ENCODE measurements around the gene UBE2E2. TPM values are rescaled to one million over a fixed set of nuclear protein-coding genes. Genes with fewer than 3 reads are reported as not detected.

UBE2E2 gene
- total RNA-seq, 1 experiment from 2014 or later: 64.3 TPM

- POLR2A ChIA-PET: interaction anchor here (1.1 kb wide), 1 partner anchor 12 kb away, joined by 3 read pairs; no protein-coding TSS in a partner anchor
- CTCF ChIA-PET: interaction anchor here (0.6 to 1.6 kb wide), 3 partner anchors 8 to 69 kb away, joined by 4 to 5 read pairs (median 4); no protein-coding TSS in a partner anchor
- TF ChIP-seq CTCF (IDR thresholded peaks at IDR 0.05; ENCODE audit: unreplicated experiment): no peak
- Mint-ChIP-seq H3K4me1 (ENCODE audit: insufficient read depth, unreplicated experiment) (peaks cover 22% of the 10 kb centered on the region), H3K27me3 (ENCODE audit: insufficient read depth, unreplicated experiment) (no peaks in the 10 kb centered on the region), H3K27ac (ENCODE audit: low read depth, unreplicated experiment) (no peak overlapping the region), H3K4me3 (ENCODE audit: unreplicated experiment) (no peak overlapping the region), H3K9me3 (ENCODE audit: unreplicated experiment) (peaks cover 7% of the 10 kb centered on the region), H3K36me3 (ENCODE audit: insufficient read depth, unreplicated experiment) (no peaks in the 10 kb centered on the region)
- no TSS peak for BruUV-seq (replicated peaks)
- DNase-seq (ENCODE audit: unreplicated experiment): no peak
- intact Hi-C loops (cut with micrococcal nuclease): no loop called here
These were observed 51.2 kb downstream of the UBE2E2 start for GRCh38 chr3:23254282-23254681.

DNA sequence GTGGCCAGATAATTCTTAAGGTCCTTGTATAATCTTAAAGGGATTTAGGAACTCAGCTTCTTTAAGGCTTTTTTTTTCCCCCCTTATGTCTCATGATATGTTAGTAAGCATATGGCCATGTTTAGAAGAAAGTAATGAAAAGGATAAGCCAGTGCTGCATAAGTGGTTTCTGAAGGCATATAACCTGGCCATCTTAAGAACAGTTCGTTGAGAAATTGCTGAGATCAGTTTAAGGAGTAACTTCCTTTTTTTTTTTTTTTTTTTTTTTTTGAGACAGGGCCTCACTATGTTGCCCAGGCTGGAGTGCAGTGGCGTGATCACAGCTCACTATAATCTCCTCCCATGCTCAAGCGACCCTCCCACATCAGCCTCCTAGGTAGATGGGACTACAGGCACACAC lies 51.7 kb downstream of the UBE2E2 start:
- intact Hi-C loops (cut with micrococcal nuclease): no loop called here
- Mint-ChIP-seq H3K4me3 (ENCODE audit: unreplicated experiment) (no peak overlapping the region), H3K27me3 (ENCODE audit: insufficient read depth, unreplicated experiment) (no peaks in the 10 kb centered on the region), H3K9me3 (ENCODE audit: unreplicated experiment) (peaks cover 7% of the 10 kb centered on the region), H3K4me1 (ENCODE audit: insufficient read depth, unreplicated experiment) (peaks cover 22% of the 10 kb centered on the region), H3K27ac (ENCODE audit: low read depth, unreplicated experiment) (no peak overlapping the region), H3K36me3 (ENCODE audit: insufficient read depth, unreplicated experiment) (no peaks in the 10 kb centered on the region)
- POLR2A ChIA-PET: interaction anchor here (1.0 to 1.1 kb wide), 2 partner anchors 13 to 14 kb away, joined by 3 read pairs; no protein-coding TSS in a partner anchor
- TF ChIP-seq CTCF (IDR thresholded peaks at IDR 0.05; ENCODE audit: unreplicated experiment): no peak
- no TSS peak for BruUV-seq (replicated peaks)
- CTCF ChIA-PET: interaction anchor here (0.6 to 1.6 kb wide), 4 partner anchors 9 to 412 kb away, joined by 3 to 5 read pairs (median 4); no protein-coding TSS in a partner anchor
- DNase-seq (ENCODE audit: unreplicated experiment): no peak

DNA sequence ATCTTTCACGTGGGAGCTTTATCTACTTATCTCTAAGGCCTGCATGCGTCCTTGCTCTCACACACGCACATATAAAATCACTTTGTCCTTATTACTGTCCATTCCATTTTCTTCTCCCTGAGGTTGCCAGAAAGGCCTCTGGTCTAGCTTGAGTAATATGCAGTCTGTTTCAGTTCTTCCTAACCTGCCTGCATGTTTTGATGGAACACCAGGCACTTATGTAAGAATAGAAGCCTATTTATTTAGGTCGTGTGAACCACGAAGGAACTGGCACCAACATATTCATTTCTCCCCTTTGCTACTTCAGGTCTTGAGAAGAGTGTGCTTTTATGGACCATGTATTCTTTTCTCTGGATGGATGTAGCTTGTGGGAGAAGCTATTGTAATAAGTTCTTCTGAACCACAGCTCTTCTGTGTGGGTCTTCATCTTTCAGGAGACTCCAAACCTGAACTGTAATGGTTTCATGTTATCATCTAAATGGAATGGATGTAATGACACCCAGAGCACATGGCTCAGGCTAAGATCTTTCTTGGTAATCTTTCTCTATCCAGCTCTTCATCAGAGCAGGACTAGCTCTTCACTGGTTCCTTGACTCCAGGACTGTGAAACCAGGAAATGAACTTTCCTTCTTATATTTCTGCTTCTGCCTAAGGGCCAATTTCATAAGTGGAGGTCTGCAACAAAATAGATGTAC lies 53.8 kb downstream of the UBE2E2 start:
- Mint-ChIP-seq H3K27ac (ENCODE audit: low read depth, unreplicated experiment) (no peak overlapping the region), H3K27me3 (ENCODE audit: insufficient read depth, unreplicated experiment) (no peaks in the 10 kb centered on the region), H3K4me1 (ENCODE audit: insufficient read depth, unreplicated experiment) (peaks cover 22% of the 10 kb centered on the region), H3K9me3 (ENCODE audit: unreplicated experiment) (peaks cover 7% of the 10 kb centered on the region), H3K36me3 (ENCODE audit: insufficient read depth, unreplicated experiment) (no peaks in the 10 kb centered on the region), H3K4me3 (ENCODE audit: unreplicated experiment) (no peak overlapping the region)
- no peak for DNase-seq (ENCODE audit: unreplicated experiment)
- TF ChIP-seq CTCF (IDR thresholded peaks at IDR 0.05; ENCODE audit: unreplicated experiment): no peak
- intact Hi-C loops (cut with micrococcal nuclease): no loop called here
- no TSS peak for BruUV-seq (replicated peaks)
- CTCF ChIA-PET: no interaction called here
- POLR2A ChIA-PET: interaction anchor here (1.0 kb wide), 1 partner anchor 13 kb away, joined by 5 read pairs; no protein-coding TSS in a partner anchor

GRCh38 chr3:23258110-23258509 lies 55.0 kb downstream of the UBE2E2 start:
- no peak for TF ChIP-seq CTCF (IDR thresholded peaks at IDR 0.05; ENCODE audit: unreplicated experiment)
- ChIA-PET POLR2A (no interaction called here), CTCF (interaction anchor here (0.9 kb wide), 1 partner anchor 41 kb away, joined by 3 read pairs; no protein-coding TSS in a partner anchor)
- intact Hi-C loops (cut with micrococcal nuclease): no loop called here
- Mint-ChIP-seq H3K27me3 (ENCODE audit: insufficient read depth, unreplicated experiment) (no peaks in the 10 kb centered on the region), H3K27ac (ENCODE audit: low read depth, unreplicated experiment) (no peak overlapping the region), H3K4me3 (ENCODE audit: unreplicated experiment) (no peak overlapping the region), H3K36me3 (ENCODE audit: insufficient read depth, unreplicated experiment) (no peaks in the 10 kb centered on the region), H3K9me3 (ENCODE audit: unreplicated experiment) (peaks cover 7% of the 10 kb centered on the region), H3K4me1 (ENCODE audit: insufficient read depth, unreplicated experiment) (peaks cover 25% of the 10 kb centered on the region)
- no TSS peak for BruUV-seq (replicated peaks)
- no peak for DNase-seq (ENCODE audit: unreplicated experiment)

Data from MCF 10A (cell line).